Thyroid gland (tissue), 4 donors: ENCODE data around the gene LTV1.

Source experiments
- CTCF ChIP-seq, 6 experiments: fragments of 200-600 bp in 3 of 6; fragments of 450-650 bp in 3 of 6; sonication (generic) in 3 of 6; IDR thresholded peaks; one replicate each; pipeline ENCODE4 v1.5.1; 2016 to 2019; ENCODE audit warnings: antibody characterized with exemption in 6 of 6, mild to moderate bottlenecking in 2 of 6, inconsistent platforms in 1 of 6, moderate library complexity in 1 of 6
- POLR2A ChIP-seq, 2 donors: fragments of 450-650 bp; IDR thresholded peaks; one replicate each; pipeline ENCODE4 v1.6.1; 2017; ENCODE audit warnings: antibody characterized with exemption in 2 of 2, mild to moderate bottlenecking in 2 of 2, moderate library complexity in 1 of 2

DNA sequence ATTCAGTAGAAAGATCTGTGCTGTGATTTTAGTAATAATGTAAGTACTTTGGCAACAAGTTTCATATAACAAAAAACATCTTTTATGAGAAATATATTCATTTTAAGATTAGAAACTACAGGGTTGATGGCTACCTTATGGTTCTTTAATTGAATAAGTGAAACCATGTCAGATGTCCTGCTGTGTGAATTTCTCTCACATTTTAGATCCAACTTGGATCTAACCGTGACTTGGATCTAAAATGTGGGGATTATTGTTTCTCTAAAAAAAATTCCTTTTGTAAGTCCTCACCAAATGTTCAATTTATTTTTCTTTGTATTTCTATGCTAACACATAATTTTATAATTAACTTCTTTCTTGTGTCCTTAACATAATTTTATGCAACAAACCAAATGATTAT is 51.5 kb downstream of the LTV1 start:
- TF ChIP-seq CTCF (IDR thresholded peaks at IDR 0.05) (no peak), POLR2A (IDR thresholded peaks at IDR 0.05) (no peak)
